GF-D8 (cell line): ENCODE results near the gene MAGI3.
"Not testable (repeated sequence)": the region's sequence is repeated elsewhere in the genome, so short reads cannot be mapped to it uniquely, and the experiment has no call there.

Source experiments
- DNase-seq: peaks from one replicate; lab custom pipeline; 2025; lab: John Stamatoyannopoulos, UW

Gene MAGI3

GRCh38 chr1:113399062-113399583 lies 8.8 kb downstream of the MAGI3 start:
- DNase-seq = no peak

- DNase-seq = no peak
Measured at GRCh38 chr1:113401067-113401466, 10.8 kb downstream of the MAGI3 start.

DNA sequence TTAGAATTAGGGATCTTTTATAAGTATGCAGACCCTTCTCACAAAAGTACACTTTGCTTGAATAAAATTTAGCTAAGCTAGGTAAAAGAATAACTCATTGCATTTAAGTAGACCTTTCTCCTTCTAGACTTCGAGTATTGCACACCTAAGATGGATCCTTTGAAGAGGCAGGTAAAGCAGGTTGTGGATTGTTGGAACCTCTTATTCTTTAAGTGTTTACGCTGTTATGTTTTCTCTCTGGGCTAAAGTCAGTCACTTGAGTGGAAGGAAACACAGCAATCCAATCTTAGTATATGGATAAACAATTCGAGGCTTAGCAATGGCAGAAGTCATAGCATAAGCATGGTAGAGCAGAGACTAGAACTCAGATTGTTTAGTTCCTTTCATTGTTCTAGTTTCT lies 11.4 kb downstream of the MAGI3 start:
- DNase-seq = no peak

- no peak for DNase-seq
Measured at GRCh38 chr1:113403065-113403464, 12.8 kb downstream of the MAGI3 start.

- no peak for DNase-seq
Measured at GRCh38 chr1:113405573-113405972, 15.3 kb downstream of the MAGI3 start.

DNA sequence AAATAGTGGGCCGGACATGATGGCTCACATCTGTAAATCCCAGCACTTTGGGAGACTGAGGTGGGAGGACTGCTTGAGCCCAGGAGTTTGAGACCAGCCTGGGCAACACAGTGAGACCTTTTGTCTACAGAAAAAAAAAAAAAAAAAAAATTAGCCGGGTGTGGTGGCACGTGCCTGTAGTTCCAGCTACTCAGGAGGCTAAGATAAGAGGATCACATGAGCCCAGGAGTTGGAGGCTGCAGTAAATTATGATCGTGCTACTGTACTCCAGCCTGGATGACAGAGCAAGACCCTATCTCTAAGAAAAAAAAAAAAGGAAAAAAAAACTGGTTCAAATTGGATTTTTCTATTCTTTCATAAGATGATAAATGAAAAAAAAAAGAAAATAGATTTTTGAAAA lies 15.8 kb downstream of the MAGI3 start:
- not testable (repeated sequence) for DNase-seq

DNA sequence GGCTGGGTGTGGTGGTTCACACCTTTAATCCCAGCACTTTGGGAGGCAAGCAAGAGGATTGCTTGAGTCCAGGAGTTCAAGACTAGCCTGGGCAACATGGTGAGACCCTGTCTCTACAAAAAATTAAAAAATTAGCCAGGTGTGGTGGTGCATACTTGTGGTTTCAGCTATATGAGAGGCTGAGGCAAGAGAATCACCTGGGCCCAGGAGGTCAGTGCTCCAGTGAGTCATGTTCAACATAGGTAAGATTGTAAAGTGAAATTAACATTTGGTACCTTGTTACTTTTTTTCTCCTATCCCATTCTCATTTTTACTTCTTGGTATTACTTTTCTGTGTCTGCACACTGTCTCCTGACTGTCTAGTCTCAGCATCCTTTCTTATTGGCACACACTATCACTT lies 19.0 kb downstream of the MAGI3 start:
- DNase-seq = no peak

DNA sequence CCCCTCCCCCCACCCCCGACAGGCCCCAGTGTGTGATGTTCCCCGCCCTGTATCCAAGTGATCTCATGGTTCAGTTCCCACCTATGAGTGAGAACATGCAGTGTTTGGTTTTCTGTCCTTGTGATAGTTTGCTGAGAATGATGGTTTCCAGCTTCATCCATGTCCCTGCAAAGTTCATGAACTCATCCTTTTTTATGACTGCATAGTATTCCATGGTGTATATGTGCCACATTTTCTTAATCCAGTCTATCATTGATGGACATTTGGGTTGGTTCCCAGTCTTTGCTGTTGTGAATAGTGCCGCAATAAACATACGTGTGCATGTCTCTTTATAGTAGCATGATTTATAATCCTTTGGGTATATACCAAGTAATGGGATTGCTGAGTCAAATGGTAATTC lies 21.7 kb downstream of the MAGI3 start:
- not testable (repeated sequence) for DNase-seq

GRCh38 chr1:113415310-113416070 lies 25.2 kb downstream of the MAGI3 start:
- no peak for DNase-seq

DNA sequence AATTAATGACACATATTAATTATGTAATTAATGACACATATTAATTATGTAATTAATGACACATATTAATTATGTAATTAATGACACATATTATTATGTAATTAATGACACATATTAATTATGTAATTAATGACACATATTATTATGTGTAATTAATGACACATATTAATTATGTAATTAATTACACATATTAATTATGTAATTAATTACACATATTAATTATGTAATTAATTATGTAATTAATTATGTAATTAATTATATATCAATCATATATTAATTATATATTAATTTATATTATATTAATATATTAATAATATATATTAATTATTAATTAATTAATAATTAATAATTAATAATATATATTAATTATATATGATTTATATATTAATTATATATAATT lies 25.8 kb downstream of the MAGI3 start:
- DNase-seq = not testable (repeated sequence)

DNA sequence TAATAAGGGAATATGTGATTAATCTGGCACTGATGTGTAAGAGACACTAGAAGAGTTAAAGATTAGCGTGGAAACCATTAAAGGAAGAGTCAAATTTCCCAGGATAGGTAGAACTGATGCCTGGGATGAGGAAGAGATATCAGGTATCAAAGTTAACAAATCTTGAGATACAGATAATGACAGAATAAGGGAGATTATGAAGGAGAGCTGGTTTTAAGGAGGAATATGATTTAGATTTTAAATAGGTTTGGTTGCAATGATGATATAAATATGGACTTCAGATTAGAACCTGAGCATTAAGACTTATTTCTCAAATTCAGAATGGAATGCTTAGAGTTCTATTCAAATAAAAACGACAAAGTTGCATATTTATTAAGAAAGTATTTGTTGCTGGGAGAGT lies 26.2 kb downstream of the MAGI3 start:
- DNase-seq = no peak

- no peak for DNase-seq
Measured at GRCh38 chr1:113422315-113423068, 32.2 kb downstream of the MAGI3 start.

GRCh38 chr1:113423826-113424225 lies 33.5 kb downstream of the MAGI3 start:
- no peak for DNase-seq

- DNase-seq = no peak
Measured at GRCh38 chr1:113429461-113430153, 39.3 kb downstream of the MAGI3 start.

DNA sequence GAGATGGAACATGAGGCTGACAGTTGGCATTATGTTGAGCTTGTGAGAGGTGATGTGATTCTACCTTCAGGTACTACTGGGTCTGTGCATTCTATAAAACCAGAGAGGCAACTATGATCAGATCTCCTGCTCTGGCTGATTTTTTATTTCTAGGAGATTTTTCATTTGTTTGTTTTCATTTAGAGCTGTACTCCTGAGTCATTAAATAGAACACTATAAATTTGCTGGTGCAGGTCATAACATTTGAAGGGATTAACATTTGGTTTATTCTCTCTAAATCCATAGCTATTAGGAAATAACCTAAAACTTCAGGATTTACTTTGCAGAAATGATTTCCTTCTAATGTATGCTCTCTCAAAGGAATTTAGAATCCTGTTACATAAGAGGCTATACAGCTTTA lies 42.9 kb downstream of the MAGI3 start:
- no peak for DNase-seq

DNA sequence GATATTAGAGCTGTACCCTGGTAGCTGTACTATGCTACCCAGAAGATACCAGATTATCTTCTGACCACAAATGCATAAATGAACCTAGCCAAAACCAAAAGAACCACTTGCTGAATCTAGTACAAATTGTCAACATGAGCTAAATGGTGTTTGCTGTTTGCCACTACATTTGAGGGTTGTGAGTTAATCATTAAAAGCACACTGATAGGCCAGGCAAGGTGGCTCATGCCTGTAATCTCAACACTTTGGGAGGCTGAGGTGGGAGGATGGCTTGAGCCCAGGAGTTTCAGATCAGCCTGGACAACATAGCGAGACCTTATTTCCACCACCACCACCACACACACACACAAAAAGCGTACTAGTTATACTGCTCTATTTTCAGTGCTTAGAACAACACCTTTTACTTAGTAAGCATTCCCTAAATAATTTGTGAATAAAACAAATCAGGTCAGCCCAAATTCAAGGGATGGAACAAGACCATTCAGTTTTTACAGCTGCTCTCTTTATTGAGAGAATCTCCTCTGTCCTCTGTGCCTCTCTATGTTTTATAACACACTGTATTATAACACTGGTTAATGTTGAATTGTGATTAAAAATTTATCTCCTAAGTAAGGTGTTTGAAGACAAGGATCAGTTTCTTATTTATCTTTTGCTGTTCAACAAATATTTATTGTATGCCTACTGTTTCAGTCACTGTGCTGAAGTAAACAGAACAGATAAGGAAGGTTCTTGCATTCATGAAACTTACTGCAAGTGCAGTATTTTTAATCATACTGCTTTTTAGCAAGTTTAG lies 44.0 kb downstream of the MAGI3 start:
- DNase-seq = no peak

GRCh38 chr1:113434874-113435175 lies 44.5 kb downstream of the MAGI3 start:
- DNase-seq = no peak

- no peak for DNase-seq
Measured at GRCh38 chr1:113437554-113438341, 47.4 kb downstream of the MAGI3 start.

DNA sequence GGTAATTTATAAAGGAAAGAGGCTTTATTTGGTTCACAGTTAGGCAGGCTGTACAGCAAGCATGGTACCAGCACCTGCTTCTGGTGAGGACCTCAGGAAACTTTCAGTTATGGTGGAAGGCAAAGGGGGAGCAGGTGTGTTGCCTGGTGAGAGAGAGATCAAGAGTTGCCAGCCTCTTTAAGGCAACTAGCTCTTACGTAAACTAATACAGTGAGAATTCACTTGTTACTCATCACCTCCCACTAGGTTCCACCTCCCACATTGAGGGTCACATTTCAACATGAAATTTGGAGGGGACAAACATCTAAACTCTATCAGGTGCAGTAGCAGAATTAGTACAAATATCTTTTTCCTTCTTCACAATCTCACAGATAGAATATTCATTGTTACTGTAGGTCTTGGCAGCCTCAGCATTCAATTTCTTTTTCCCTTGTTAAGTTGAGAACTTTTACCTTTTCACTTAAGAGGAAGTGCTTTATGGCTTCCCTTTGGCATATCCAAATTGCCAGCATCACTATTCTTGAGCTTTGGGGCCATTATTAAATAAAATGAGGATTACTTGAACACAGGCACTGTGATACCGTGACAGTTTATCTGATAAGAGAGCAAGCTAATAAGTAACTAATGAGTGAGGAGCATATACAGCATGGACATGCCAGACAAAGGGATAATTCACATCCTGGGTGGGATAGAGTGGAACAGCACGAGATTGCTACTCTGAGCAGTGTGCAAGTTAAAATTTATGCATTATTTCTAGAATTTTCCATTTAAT lies 48.4 kb downstream of the MAGI3 start:
- no peak for DNase-seq

GRCh38 chr1:113439277-113439670 lies 49.0 kb downstream of the MAGI3 start:
- DNase-seq = no peak
